Stomach (tissue), 4 donors: ENCODE measurements around the gene JDP2.

Source experiments
- EP300 ChIP-seq: sonication (generic); formaldehyde crosslinking; IDR thresholded peaks from one replicate; pipeline ENCODE4 v1.6.1; 2017; ENCODE audit warnings: antibody characterized with exemption
- POLR2A ChIP-seq, 4 donors: fragments of 450-650 bp; IDR thresholded peaks; one replicate each; pipeline ENCODE4 v1.6.1; 2016; ENCODE audit warnings: antibody characterized with exemption in 4 of 4, control low read depth in 2 of 4, mild to moderate bottlenecking in 1 of 4, moderate library complexity in 1 of 4
- TF ChIP-seq, protein P1 (sequence below), 7 experiments: fragments of 450-650 bp in 4 of 7; fragments of 200-600 bp in 3 of 7; sonication (generic) in 3 of 7; IDR thresholded peaks; one replicate each; pipeline ENCODE4 v1.5.1; 2016 to 2019; ENCODE audit warnings: antibody characterized with exemption in 7 of 7, control low read depth in 2 of 7, mild to moderate bottlenecking in 1 of 7

DNA sequence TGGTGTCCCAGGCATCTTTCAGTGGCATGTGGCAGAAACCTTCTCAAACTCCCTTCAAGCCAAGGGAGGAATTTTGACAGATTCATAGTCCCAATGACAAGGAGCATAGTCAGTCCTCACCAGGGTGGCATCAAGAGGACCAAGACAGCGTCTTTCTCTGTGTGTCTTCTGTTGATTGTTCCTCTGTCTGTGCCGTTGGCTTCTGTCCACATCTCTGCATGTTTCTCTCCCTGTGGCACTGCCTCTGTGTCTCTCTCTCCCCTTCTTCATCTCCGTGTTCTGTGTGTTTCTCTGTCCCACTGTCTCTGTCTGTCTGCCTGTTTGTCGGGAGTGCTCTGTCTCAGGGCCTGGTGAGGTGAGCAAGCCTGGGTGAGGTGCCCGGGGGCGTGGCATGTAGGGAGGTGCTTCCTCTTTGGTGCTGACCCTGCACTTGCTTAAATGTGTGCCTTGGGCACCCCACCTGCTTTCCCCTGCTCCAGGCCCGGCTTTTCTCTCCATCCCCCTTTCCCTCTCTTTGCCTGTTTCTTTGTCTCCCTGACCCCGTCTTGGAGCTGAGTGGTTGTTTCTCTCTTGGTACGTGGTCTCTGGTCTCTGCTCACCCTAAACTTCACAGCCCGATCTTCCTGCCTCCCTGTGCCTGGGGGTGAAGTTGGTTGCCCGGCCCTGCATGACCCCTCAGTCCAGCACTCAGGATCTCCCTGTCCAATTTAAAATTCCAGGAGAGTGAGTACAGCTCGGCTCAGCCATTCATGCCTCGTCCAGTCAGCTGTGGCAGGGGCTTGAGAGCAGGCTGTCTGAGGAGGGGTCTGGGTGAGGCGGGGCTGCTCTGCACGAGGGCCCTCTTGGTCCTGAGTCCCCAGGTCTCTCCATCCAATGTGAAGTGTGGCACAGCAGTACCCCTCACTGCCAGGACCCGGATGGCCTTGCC lies 28.5 kb downstream of the JDP2 start:
- TF ChIP-seq, protein P1, sequence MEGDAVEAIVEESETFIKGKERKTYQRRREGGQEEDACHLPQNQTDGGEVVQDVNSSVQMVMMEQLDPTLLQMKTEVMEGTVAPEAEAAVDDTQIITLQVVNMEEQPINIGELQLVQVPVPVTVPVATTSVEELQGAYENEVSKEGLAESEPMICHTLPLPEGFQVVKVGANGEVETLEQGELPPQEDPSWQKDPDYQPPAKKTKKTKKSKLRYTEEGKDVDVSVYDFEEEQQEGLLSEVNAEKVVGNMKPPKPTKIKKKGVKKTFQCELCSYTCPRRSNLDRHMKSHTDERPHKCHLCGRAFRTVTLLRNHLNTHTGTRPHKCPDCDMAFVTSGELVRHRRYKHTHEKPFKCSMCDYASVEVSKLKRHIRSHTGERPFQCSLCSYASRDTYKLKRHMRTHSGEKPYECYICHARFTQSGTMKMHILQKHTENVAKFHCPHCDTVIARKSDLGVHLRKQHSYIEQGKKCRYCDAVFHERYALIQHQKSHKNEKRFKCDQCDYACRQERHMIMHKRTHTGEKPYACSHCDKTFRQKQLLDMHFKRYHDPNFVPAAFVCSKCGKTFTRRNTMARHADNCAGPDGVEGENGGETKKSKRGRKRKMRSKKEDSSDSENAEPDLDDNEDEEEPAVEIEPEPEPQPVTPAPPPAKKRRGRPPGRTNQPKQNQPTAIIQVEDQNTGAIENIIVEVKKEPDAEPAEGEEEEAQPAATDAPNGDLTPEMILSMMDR (IDR thresholded peaks at IDR 0.05), result no peak
- TF ChIP-seq POLR2A (IDR thresholded peaks at IDR 0.05), result no peak
- TF ChIP-seq EP300, result no peak
